ENCODE data around the gene SLCO4A1. TPM values are rescaled to one million over a fixed set of nuclear protein-coding genes. Genes with fewer than 3 reads are reported as not detected.

Gene SLCO4A1
- total and polyA plus RNA-seq, 2 donors (not counting 3 experiments of a cell fraction or from before 2014, with no cell fraction given): 1.4 to 4.1 TPM

GRCh38 chr20:62637110-62637509 lies 5.2 kb upstream of the SLCO4A1 start:
- ChIA-PET CTCF (no interaction called here), POLR2A (no interaction called here)
- intact Hi-C loops (cut with micrococcal nuclease): no loop called here
- DNase-seq (ENCODE audit: low read depth, low spot score) (no peak), FAIRE-seq (no peak)
- Histone ChIP-seq H3K4me1 (ENCODE audit: control insufficient read depth, extremely low read depth, insufficient read depth, low read length) (peaks cover 4% of the 10 kb centered on the region), H3K4me3 (replicated peaks in 1 of 3; ENCODE audit: insufficient read depth in 1 of 3, low read depth in 1 of 3, low read length in 3 of 3) (no peak overlapping the region), H3K9ac (replicated peaks; ENCODE audit: extremely low read depth, insufficient read depth, low read length) (no peak overlapping the region), H2AFZ (ENCODE audit: low read depth, low read length) (no peak overlapping the region), H3K27me3 (ENCODE audit: control insufficient read depth in 2 of 2, insufficient read depth in 2 of 2, low read length in 2 of 2) (peaks cover 1 to 5% of the 10 kb centered on the region in 2 experiments), H4K20me1 (replicated peaks; ENCODE audit: control insufficient read depth, extremely low read depth, insufficient read depth, low read length) (no peaks in the 10 kb centered on the region), H3K36me3 (ENCODE audit: control insufficient read depth in 2 of 2, extremely low read depth in 1 of 2, insufficient read depth in 2 of 2, low read length in 2 of 2) (no peaks in the 10 kb centered on the region), H3K9me3 (replicated peaks; ENCODE audit: control insufficient read depth, insufficient read depth, low read length) (no peaks in the 10 kb centered on the region), H3K4me2 (ENCODE audit: insufficient read depth, low read length) (no peak overlapping the region), H3K79me2 (ENCODE audit: control insufficient read depth, insufficient read depth, low read length) (no peaks in the 10 kb centered on the region), H3K27ac (ENCODE audit: insufficient read depth, low read depth, low read length) (no peak overlapping the region), H3K9me1 (replicated peaks; ENCODE audit: control insufficient read depth, extremely low read depth, insufficient read depth, low read length) (no peaks in the 10 kb centered on the region)
- no TSS peak for BruUV-seq (replicated peaks)
- TF ChIP-seq CTCF (IDR thresholded peaks at IDR 0.05; ENCODE audit: extremely low read depth in 1 of 2, insufficient read depth in 1 of 2, low read depth in 1 of 2, low read length in 2 of 2) (no peak), FOS (IDR thresholded peaks at IDR 0.05; ENCODE audit: borderline replicate concordance, insufficient read depth, low read length) (no peak), GATA2 (IDR thresholded peaks at IDR 0.05; ENCODE audit: insufficient read depth, insufficient read length, low read depth, low read length) (no peak), MAX (IDR thresholded peaks at IDR 0.05; ENCODE audit: insufficient read depth, insufficient read length) (no peak), MYC (IDR thresholded peaks at IDR 0.05; ENCODE audit: low read depth, low read length) (no peak), POLR2AphosphoS5 (IDR thresholded peaks at IDR 0.05; ENCODE audit: insufficient read depth, low read depth, low read length) (no peak), POLR2A (IDR thresholded peaks at IDR 0.05; ENCODE audit: low read depth, low read length) (no peak), EZH2 (IDR thresholded peaks at IDR 0.05; ENCODE audit: borderline replicate concordance, low read depth, low read length, severe bottlenecking) (no peak), JUN (IDR thresholded peaks at IDR 0.05; ENCODE audit: borderline replicate concordance, insufficient read depth, insufficient read length, low read depth) (no peak)
- dilution Hi-C loops (cut with MboI; ENCODE audit: extremely low pct_ligation_motif_present, low sequenced_read_pairs): no loop called here
